ENCODE data around the gene ZNF419. TPM values are rescaled to one million over a fixed set of nuclear protein-coding genes. Genes with fewer than 3 reads are reported as not detected.
"Not testable (repeated sequence)": the region's sequence is repeated elsewhere in the genome, so short reads cannot be mapped to it uniquely, and the experiment has no call there.

The ZNF419 gene
- total and polyA plus RNA-seq, 2 donors (not counting 3 experiments of a cell fraction or from before 2014, with no cell fraction given): 6.3 to 6.4 TPM

- TF ChIP-seq POLR2A (IDR thresholded peaks at IDR 0.05; ENCODE audit: low read depth, low read length): peak; percentile 82
- TF ChIP-seq MAX (IDR thresholded peaks at IDR 0.05; ENCODE audit: insufficient read depth, insufficient read length): peak; percentile 38
- TF ChIP-seq POLR2AphosphoS5 (IDR thresholded peaks at IDR 0.05; ENCODE audit: insufficient read depth, low read depth, low read length): peak; percentile 83
- H3K9ac ChIP-seq (replicated peaks; ENCODE audit: extremely low read depth, insufficient read depth, low read length); H3K9me1 ChIP-seq (replicated peaks; ENCODE audit: control insufficient read depth, extremely low read depth, insufficient read depth, low read length); H3K4me1 ChIP-seq (ENCODE audit: control insufficient read depth, extremely low read depth, insufficient read depth, low read length); H4K20me1 ChIP-seq (replicated peaks; ENCODE audit: control insufficient read depth, extremely low read depth, insufficient read depth, low read length); H3K27ac ChIP-seq (ENCODE audit: insufficient read depth, low read depth, low read length); H3K9me3 ChIP-seq (replicated peaks; ENCODE audit: control insufficient read depth, insufficient read depth, low read length); H3K79me2 ChIP-seq (ENCODE audit: control insufficient read depth, insufficient read depth, low read length); H3K27me3 ChIP-seq (ENCODE audit: control insufficient read depth in 2 of 2, insufficient read depth in 2 of 2, low read length in 2 of 2); H3K36me3 ChIP-seq (ENCODE audit: control insufficient read depth in 2 of 2, extremely low read depth in 1 of 2, insufficient read depth in 2 of 2, low read length in 2 of 2); dilution Hi-C loops (cut with MboI; ENCODE audit: extremely low pct_ligation_motif_present, low sequenced_read_pairs): not testable (repeated sequence)
- FAIRE-seq (peak; percentile 96), DNase-seq (ENCODE audit: low read depth, low spot score) (peak; percentile 95)
- intact Hi-C loops (cut with micrococcal nuclease): loop anchor here (1.0 to 2.0 kb wide), 2 partner anchors 23 to 27 kb away; partner anchors contain the start of genes ZNF549 and ZNF772
- CTCF ChIA-PET: interaction anchor here (1.0 kb wide), 1 partner anchor 22 kb away, joined by 4 read pairs; the partner anchor contains the start of gene ZNF772
- Histone ChIP-seq H3K4me2 (ENCODE audit: insufficient read depth, low read length) (peak within 1 kb of the TSS; percentile 77), H2AFZ (ENCODE audit: low read depth, low read length) (peak within 1 kb of the TSS; percentile 61), H3K4me3 (replicated peaks in 1 of 3; ENCODE audit: insufficient read depth in 1 of 3, low read depth in 1 of 3, low read length in 3 of 3) (peak within 1 kb of the TSS; percentile 17 to 68 (median 49))
- BruUV-seq (replicated peaks): TSS peak; percentile 41
- POLR2A ChIA-PET: interaction anchor here (0.5 to 0.7 kb wide), 2 partner anchors 8 to 28 kb away, joined by 4 read pairs; partner anchors contain the start of gene ZNF549
Observed at GRCh38 chr19:57499680-57500395, 12.3 kb downstream of the ZNF419 start, which contains the start of gene ZNF773. Gene ZNF773 (plus strand): TSS chr19:57499938. CDS start chr19:57500081, 143 bp downstream.

- CTCF ChIA-PET: interaction anchor here (1.0 kb wide), 1 partner anchor 23 kb away, joined by 4 read pairs; the partner anchor contains the start of gene ZNF772
- peak overlapping the region; percentile 77 for H3K4me2 ChIP-seq (ENCODE audit: insufficient read depth, low read length)
- H3K4me1 ChIP-seq (ENCODE audit: control insufficient read depth, extremely low read depth, insufficient read depth, low read length); BruUV-seq (replicated peaks); dilution Hi-C loops (cut with MboI; ENCODE audit: extremely low pct_ligation_motif_present, low sequenced_read_pairs); H3K36me3 ChIP-seq (ENCODE audit: control insufficient read depth in 2 of 2, extremely low read depth in 1 of 2, insufficient read depth in 2 of 2, low read length in 2 of 2); H3K27me3 ChIP-seq (ENCODE audit: control insufficient read depth in 2 of 2, insufficient read depth in 2 of 2, low read length in 2 of 2); intact Hi-C loops (cut with micrococcal nuclease); H4K20me1 ChIP-seq (replicated peaks; ENCODE audit: control insufficient read depth, extremely low read depth, insufficient read depth, low read length); POLR2A ChIA-PET; DNase-seq (ENCODE audit: low read depth, low spot score); H3K79me2 ChIP-seq (ENCODE audit: control insufficient read depth, insufficient read depth, low read length); H3K9ac ChIP-seq (replicated peaks; ENCODE audit: extremely low read depth, insufficient read depth, low read length); H2AFZ ChIP-seq (ENCODE audit: low read depth, low read length); H3K9me3 ChIP-seq (replicated peaks; ENCODE audit: control insufficient read depth, insufficient read depth, low read length); H3K27ac ChIP-seq (ENCODE audit: insufficient read depth, low read depth, low read length); H3K9me1 ChIP-seq (replicated peaks; ENCODE audit: control insufficient read depth, extremely low read depth, insufficient read depth, low read length): not testable (repeated sequence)
- peak overlapping the region; percentile 8 to 44 (median 17) for H3K4me3 ChIP-seq (replicated peaks in 1 of 3; ENCODE audit: insufficient read depth in 1 of 3, low read depth in 1 of 3, low read length in 3 of 3)
- peak; percentile 83 for FAIRE-seq
Observed at GRCh38 chr19:57500400-57500799, 12.8 kb downstream of the ZNF419 start.
